Upper lobe of left lung (tissue), 4 donors: ENCODE results near the gene BLOC1S5.

Source experiments
- CTCF ChIP-seq, 6 experiments: fragments of 450-650 bp in 4 of 6; fragments of 200-600 bp in 2 of 6; sonication (generic) in 2 of 6; IDR thresholded peaks; one replicate each; pipeline ENCODE4 v1.5.1; 2016 to 2019; ENCODE audit warnings: antibody characterized with exemption in 6 of 6
- EP300 ChIP-seq, 4 donors: sonication (generic); formaldehyde crosslinking; IDR thresholded peaks; one replicate each; pipeline ENCODE4 v1.5.1; 2017; ENCODE audit warnings: antibody characterized with exemption in 4 of 4, control low read depth in 2 of 4

GRCh38 chr6:8074213-8074612 is 10.0 kb upstream of the BLOC1S5 start:
- TF ChIP-seq CTCF (IDR thresholded peaks at IDR 0.05) (no peak), EP300 (IDR thresholded peaks at IDR 0.05) (no peak)
